T-helper 2 cell (primary cell): ENCODE data around the gene BST2.
"Not testable (repeated sequence)": the region's sequence is repeated elsewhere in the genome, so short reads cannot be mapped to it uniquely, and the experiment has no call there.

ENCODE experiments used
- DNase-seq, 5 experiments: peaks; one replicate each; pipeline versions ENCODE4 v3.0.0 to v3.0.0-alpha.2; 2012 to 2022

BST2 gene

DNA sequence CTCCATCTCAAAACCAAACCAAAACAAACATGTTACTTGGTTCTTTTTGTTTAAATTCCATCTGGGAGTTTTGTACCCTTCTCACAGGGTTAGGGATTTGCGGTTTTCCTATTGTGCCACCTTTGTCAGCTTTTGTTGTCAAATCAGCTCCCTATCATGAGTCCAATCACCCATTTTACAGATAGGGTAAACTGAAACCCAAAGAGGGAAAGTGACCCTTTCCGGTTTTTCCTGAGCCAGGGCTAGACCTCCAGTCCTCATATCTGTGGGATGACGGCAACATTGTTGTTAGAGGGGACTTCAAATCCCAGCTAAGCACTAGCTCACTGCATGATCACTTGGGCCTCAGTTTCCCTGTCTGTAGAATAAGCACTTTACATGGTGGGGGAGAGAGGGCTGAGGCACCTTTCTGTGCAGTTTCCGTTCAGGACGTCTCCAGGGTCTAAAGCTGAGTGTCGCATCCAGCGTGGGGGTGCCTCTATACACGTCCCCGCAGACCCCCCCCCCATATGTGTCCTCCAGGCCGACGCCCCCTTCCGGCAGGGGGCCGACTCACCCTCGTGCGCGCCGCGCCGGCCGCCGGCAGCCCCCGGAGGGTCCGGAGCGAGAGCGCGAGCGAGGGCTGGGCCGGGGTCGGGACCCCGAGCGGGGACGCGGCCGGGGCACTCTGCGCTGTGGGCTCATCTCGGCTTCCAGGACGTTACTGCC is 15.3 kb downstream of the BST2 start:
- DNase-seq, result no peak

DNA sequence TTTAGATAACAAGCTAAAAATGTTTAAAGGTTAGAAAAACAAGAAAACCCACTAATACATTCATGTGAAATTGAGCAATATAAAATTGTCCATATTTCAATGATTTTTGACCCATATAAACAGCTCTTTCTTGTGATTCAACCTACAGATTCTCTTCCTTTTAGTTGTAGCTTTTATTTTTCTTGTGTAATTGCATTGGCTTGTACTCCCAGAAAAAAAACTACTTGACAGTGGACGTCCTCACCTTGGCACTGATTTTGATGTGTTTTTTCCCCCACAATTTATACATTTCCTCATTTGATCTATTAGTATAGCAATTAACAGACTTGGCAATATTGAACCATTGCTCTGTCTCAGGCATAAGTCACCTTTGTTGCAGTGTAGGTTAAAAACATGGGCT is 16.1 kb downstream of the BST2 start:
- DNase-seq, result no peak

- peak; percentile 26 to 60 (median 43) for DNase-seq
Observed at GRCh38 chr19:17385878-17386611, 19.4 kb downstream of the BST2 start.

- no peak for DNase-seq
Observed at GRCh38 chr19:17380426-17381138, 24.8 kb downstream of the BST2 start.

DNA sequence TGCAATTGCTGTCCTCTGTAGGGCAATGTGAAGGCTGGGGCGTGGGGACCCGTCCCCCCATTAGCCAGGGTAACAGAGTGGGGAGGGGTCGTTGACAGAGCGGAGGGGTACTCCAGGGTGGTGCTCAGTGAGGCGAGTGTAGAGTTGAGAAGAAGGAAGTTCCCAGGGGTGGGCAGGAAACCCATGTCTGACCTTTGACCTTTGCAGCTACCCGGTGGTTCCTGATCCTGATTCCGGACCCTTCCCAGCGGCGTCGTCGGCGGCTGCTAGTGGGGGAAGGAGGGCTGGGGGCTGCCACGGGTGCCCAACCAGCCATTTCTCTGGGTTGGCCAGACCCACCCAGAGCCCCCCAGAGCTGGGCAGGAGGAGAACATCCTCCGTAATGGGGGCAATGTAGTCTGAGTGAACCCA is 26.2 kb downstream of the BST2 start:
- no peak for DNase-seq

- no peak for DNase-seq
Observed at GRCh38 chr19:17378271-17378670, 27.2 kb downstream of the BST2 start.

DNA sequence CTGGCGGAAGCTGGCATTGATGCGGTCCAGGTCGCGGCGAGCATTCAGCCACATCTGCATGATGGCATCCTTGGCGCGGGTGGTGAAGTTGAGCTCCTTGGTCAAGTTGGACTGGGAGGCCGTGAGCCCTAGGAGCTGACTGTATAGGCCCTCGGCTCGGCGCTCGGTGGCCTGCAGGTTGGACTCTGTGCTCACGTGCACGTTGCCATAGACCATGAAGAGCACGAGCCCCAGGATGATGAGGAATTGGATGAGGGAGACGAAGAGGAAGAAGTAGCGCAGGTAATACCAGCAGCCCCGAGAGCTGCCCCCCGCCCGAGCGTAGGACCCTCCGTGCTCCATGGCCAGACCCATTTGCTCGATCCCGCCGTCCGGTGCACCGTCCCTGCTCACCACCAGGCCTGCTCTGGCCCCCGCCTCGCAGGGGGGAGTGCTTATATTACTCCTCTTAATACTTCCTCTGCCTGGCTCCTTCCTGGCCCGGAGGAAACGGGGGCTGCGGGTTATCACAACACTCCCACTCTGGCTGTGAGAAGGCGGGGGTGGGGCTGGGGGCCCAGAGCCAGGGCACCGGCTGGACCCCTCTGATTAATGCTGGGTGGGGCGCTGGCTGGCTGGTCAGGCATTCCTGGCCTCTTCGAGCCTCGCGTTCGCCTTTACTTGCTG is 28.4 kb downstream of the BST2 start, which contains the start of gene PLVAP:
Gene PLVAP, minus strand, starts transcription at position 408 of the 666 bp plus-strand sequence. Its CDS starts 54 bp downstream, at position 354.
- no peak for DNase-seq

GRCh38 chr19:17370026-17370587 is 35.3 kb downstream of the BST2 start:
- no peak for DNase-seq

- DNase-seq, result no peak
Observed at GRCh38 chr19:17365361-17365760, 40.1 kb downstream of the BST2 start.

DNA sequence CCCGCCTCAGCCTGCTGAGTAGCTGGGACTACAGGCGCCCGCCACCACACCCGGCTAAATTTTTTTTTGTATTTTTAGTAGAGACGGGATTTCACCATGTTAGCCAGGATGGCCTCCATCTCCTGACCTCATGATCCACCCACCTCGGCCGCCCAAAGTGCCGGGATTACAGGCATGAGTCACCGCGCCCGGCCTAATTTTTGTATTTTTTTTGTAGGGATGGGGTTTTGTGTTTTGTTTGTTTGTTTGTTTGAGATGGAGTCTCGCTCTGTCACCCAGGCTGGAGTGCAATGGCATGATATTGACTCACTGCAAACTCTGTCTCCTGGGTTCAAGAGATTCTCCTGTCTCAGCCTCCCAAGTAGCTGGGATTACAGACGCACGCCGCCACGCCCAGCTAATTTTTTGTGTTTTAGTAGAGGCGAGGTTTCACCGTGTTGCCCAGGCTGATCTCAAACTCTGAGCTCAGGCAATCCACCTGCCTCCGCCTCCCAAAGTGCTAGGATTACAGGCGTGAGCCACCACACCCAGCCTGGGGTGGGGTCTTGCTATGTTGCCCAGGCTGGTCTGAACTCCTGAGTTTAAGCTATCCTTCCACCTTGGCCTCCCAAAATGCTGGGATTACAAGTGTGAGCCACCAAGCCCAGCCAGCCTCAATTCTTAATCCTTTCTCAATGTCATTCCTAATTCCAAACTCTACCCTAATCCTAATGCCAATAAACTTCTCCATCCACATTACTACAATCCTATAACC is 41.4 kb downstream of the BST2 start:
- DNase-seq, result not testable (repeated sequence)

DNA sequence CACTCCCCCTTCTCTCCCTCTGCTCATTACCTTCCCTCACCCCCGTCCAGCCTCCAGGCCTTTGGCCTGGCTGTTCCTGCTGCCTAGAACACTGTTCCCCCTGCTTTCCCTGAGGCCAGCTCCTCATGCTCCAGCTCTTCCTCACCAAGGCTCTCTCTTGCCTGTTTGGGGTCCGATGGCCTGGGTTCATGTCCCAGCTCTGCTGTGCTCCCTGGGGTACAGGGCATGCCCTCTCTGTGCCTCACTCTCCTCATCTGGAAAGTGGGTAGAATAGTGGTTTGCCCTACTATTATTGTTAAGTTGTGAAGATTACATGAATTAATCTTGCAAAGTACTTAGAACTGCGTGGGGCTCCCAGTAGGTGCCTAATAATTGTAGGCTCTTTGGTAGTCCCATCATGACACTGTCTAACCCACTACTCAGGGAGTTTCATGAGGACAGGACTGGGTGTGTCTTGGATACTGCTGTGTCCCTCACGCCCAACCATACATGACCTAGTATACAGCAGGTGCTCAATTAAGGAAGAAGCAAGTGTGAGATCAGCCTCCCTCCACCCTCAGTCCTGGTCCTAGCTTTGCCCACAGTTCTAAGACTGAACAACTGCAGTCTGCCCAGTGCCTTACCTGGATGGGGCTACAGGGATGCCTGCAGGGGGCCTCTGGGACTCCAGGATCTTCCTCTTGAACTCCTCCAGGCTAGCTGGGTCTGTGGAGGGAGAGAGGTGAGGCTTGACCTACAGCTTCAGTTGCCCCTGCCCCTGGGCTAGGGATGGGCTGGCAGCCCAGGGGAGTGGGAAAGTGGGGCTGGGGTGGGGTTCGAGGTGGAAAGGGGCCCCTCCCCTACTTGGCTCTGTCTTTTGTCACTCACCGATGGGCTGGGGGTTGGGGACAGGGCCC is 45.3 kb downstream of the BST2 start:
- DNase-seq, result no peak

- DNase-seq, result no peak
Observed at GRCh38 chr19:17358395-17358794, 47.0 kb downstream of the BST2 start.

DNA sequence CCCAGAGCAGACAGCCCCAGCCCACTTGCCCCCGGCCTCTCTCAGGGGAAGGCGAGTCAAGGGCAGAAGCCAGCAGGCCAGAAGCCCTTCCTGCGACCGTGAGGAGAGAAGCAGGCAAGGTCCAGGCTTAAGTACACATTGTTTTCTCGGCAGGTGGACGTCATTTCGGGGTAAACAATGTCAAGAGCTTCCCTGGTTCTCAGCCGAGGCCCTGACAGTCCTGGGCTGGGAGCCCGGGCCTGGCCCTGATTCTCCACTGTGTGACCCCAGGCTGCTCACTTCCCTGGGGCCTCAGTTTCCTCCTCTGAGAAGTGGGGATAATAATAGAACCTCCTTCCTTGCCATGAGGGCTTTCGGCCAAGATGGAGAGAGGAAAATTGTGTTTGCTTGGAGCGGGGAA is 47.7 kb downstream of the BST2 start:
- no peak for DNase-seq

- no peak for DNase-seq
Observed at GRCh38 chr19:17357078-17357666, 48.3 kb downstream of the BST2 start.

GRCh38 chr19:17353386-17353785 is 52.0 kb downstream of the BST2 start:
- no peak for DNase-seq
